Measurements from ENCODE around the gene DNLZ.

DNA sequence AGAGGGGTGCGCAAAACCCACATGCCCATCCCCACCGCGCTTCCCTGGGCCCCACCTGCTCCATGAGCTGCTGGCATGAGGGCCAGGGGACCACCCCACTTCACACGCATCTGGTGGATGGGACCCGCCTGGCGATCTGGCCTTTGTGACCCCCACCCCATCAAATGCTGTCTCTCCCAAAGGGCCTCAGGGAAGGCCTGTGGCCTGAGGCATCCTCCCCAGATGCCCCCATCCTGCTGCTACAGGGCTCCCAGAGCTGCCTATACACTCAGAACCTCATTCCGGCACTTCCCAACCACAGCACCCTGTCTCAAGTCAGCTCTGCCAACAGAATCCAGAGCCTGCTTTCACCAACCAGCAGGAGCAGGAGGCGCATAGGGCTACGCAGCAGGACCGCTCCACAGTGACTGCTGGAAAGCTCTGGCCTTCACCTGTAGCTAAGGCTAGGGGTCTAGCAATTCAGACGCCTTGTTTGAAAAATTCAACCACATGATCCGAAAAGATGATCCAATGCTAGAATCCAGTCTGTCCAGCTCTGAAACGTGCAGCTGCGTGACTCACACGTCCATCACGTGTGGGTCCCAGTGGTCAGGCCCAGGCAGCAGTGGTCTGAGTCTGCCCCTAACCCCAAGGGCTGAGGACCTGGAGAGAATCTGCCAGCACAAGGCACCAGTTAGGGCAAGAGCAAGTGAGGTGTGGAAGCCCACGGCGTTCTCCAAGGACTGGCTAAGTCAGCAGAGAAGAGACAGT is 37.8 kb upstream of the DNLZ start:
- TF ChIP-seq, protein P1, sequence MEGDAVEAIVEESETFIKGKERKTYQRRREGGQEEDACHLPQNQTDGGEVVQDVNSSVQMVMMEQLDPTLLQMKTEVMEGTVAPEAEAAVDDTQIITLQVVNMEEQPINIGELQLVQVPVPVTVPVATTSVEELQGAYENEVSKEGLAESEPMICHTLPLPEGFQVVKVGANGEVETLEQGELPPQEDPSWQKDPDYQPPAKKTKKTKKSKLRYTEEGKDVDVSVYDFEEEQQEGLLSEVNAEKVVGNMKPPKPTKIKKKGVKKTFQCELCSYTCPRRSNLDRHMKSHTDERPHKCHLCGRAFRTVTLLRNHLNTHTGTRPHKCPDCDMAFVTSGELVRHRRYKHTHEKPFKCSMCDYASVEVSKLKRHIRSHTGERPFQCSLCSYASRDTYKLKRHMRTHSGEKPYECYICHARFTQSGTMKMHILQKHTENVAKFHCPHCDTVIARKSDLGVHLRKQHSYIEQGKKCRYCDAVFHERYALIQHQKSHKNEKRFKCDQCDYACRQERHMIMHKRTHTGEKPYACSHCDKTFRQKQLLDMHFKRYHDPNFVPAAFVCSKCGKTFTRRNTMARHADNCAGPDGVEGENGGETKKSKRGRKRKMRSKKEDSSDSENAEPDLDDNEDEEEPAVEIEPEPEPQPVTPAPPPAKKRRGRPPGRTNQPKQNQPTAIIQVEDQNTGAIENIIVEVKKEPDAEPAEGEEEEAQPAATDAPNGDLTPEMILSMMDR (IDR thresholded peaks at IDR 0.05; ENCODE audit: extremely low read depth in 1 of 2, insufficient read depth in 1 of 2, low read depth in 1 of 2, low read length in 2 of 2): no peak
- TF ChIP-seq MYC (IDR thresholded peaks at IDR 0.05; ENCODE audit: low read depth, low read length) (no peak), EZH2 (IDR thresholded peaks at IDR 0.05; ENCODE audit: borderline replicate concordance, low read depth, low read length, severe bottlenecking) (no peak), POLR2A (IDR thresholded peaks at IDR 0.05; ENCODE audit: low read depth, low read length) (no peak), FOS (IDR thresholded peaks at IDR 0.05; ENCODE audit: borderline replicate concordance, insufficient read depth, low read length) (no peak), POLR2AphosphoS5 (IDR thresholded peaks at IDR 0.05; ENCODE audit: insufficient read depth, low read depth, low read length) (no peak), JUN (IDR thresholded peaks at IDR 0.05; ENCODE audit: borderline replicate concordance, insufficient read depth, insufficient read length, low read depth) (no peak)
- TF ChIP-seq, protein P2, sequence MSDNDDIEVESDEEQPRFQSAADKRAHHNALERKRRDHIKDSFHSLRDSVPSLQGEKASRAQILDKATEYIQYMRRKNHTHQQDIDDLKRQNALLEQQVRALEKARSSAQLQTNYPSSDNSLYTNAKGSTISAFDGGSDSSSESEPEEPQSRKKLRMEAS (IDR thresholded peaks at IDR 0.05; ENCODE audit: insufficient read depth, insufficient read length): no peak

All from endothelial cell of umbilical vein (primary cell).